Right ventricle myocardium inferior (tissue), 1 donor: ENCODE results near the gene ST8SIA4. TPM values are rescaled to one million over a fixed set of nuclear protein-coding genes. Genes with fewer than 3 reads are reported as not detected.

Experiments used
- ATAC-seq: fragments of 200-7000 bp; cut with Tn5 transposase; one replicate; pipeline ENCODE4 v1.9.1; 2020; ENCODE audit warnings: mild to moderate bottlenecking, moderate library complexity
- DNase-seq: peaks from one replicate; pipeline ENCODE4 v3.0.0; 2021; ENCODE audit errors: missing footprints
- intact Hi-C: fragments of 100-400 bp; cut with DNase I; formaldehyde crosslinking; loops from one replicate; pipeline ENCODE4 v1.11.0; 2022
- microRNA-seq: library from miRNA; unstranded; fragments of <30 nt; microRNA quantifications from one replicate; pipeline ENCODE4 v1.2.0, GENCODE V29; 2020
- total RNA-seq: library from RNA; stranded (reverse); fragmentation: NEBNext Ultra II Directional; extraction: Animal tissue kit (Norgen Biotek cat#: 25700); gene quantifications from one replicate; pipeline ENCODE4 v1.2.1, GENCODE V29; 2021
- donor health status: DM: no; HTN: yes; CAD: no; lungs with severe emphysema.

ST8SIA4 gene
- total RNA-seq, 1 donor from 2014 or later, result 3.4 TPM

DNA sequence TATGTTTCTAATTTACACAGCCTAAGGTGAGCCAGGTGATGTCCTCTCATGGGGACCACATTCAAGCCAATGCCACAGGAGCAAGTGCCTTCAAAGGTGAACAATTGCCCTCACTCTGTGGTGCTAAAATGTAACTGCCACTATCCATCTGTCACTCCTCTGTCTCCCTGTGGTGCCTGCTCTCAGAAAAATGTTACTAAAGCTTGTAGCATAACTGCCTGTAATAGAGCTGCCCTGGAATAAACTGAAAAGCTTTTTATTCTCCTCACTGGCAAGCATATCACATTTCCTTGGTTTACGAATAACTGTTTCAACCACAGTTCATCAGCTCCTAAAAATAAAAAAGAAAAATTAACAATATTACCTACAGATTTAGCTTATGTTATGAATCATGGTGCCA lies 142.4 kb downstream of the ST8SIA4 start:
- ATAC-seq, result no peak
- intact Hi-C loops, result no loop called here
- no peak for DNase-seq

DNA sequence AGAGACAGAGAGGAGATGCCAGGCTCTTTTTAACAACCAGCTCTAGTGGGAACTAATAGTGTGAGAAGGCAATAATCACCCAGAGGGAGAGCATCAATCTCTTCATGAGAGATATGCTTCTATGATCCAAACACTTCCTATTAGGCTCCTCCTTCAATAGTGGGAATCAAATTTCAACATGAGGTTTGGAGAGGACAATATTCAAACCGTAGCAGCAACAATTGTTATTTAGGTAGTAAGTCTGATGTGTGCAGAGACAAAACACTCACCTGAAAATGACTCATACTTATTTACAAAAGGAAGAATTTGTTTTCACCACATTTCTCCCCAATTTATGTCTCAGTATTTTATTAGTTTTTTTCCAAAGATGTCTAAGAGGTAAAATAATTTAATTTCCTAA lies 144.3 kb downstream of the ST8SIA4 start:
- intact Hi-C loops, result no loop called here
- ATAC-seq (no peak), DNase-seq (no peak)

DNA sequence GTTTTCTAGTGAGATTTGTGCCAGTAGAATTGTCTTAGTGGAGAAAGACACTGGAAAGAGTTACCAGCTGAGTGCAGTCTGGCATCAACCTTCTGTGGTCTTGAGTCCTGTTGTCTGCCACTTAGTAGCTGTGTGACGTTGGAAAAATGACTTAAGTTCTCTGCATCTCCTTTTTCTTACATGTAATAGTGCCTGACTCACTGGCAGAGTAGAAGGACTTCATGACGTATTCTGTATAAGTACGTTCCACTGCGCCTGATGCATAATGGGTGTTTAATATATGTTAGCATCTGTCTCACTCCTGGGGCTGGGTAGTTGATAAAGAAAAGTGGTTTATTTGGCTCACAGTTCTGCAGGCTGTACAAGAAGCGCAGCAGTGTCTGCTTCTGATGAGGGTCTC lies 144.8 kb downstream of the ST8SIA4 start:
- ATAC-seq (no peak), DNase-seq (no peak)
- intact Hi-C loops, result no loop called here

DNA sequence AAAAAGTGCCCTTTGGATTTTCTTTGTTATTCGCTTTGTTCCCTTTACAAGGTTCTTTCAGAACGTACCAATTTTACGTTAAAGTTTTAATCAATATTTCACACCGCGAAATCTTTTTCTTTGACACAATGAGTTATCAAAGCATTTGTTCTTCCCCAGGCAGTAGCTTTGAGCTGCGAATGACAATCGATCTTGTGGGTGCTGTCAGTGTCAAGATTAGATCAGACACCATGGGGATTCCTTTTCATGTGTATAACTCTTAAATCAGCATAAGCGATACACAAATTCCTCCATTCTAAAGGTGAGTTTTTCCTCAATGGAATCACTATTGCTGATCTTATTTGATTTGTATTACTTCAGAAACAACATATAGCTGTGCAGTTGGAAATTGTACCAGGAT lies 145.5 kb downstream of the ST8SIA4 start:
- ATAC-seq (no peak), DNase-seq (no peak)
- intact Hi-C loops, result no loop called here

Small RNA genes lying within 50 kb of the gene (microRNA-seq; reads per million reads assigned to microRNA genes)
- gene MIR548P, result not detected
